Heart right ventricle (tissue), 16 donors: ENCODE measurements around the gene ZBTB44. TPM values are rescaled to one million over a fixed set of nuclear protein-coding genes. Genes with fewer than 3 reads are reported as not detected.

Experiments used
- ATAC-seq, 8 donors: fragments of 200-7000 bp; cut with Tn5 transposase; one replicate each; pipeline ENCODE4 v1.9.1; 2020; ENCODE audit warnings: mild to moderate bottlenecking in 8 of 8, moderate library complexity in 8 of 8, moderate number of reproducible peaks in 1 of 8
- DNase-seq, 2 donors: peaks; one replicate each; pipeline ENCODE4 v3.0.0-alpha.2; 2020
- H3K27ac ChIP-seq, 10 donors: fragments of 200-600 bp; sonication (generic) in 2 of 10; one replicate each; pipeline versions ENCODE4 v1.5.0 to v1.8.0; 2020 to 2022; ENCODE audit warnings: mild to moderate bottlenecking in 3 of 10
- H3K27me3 ChIP-seq, 7 donors: fragments of 200-600 bp; one replicate each; pipeline ENCODE4 v1.8.0; 2021 to 2022; ENCODE audit warnings: mild to moderate bottlenecking in 2 of 7
- H3K36me3 ChIP-seq, 9 donors: fragments of 200-600 bp; sonication (generic) in 1 of 9; one replicate each; pipeline versions ENCODE4 v1.5.0 to v1.8.0; 2020 to 2022; ENCODE audit warnings: mild to moderate bottlenecking in 2 of 9
- H3K4me1 ChIP-seq, 9 donors: fragments of 200-600 bp; sonication (generic) in 1 of 9; one replicate each; pipeline versions ENCODE4 v1.5.0 to v1.8.0; 2020 to 2022; ENCODE audit warnings: mild to moderate bottlenecking in 4 of 9
- H3K4me3 ChIP-seq, 10 donors: fragments of 200-600 bp; sonication (generic) in 2 of 10; one replicate each; pipeline versions ENCODE4 v1.5.0 to v1.8.0; 2020 to 2022; ENCODE audit warnings: mild to moderate bottlenecking in 7 of 10, moderate library complexity in 2 of 10
- H3K9me3 ChIP-seq, 11 donors: fragments of 200-600 bp in 10 of 11; sonication (generic) in 2 of 11; one replicate each; pipeline versions ENCODE4 v1.5.0 to v1.8.0; 2013 to 2022; ENCODE audit warnings: mild to moderate bottlenecking in 2 of 11, control low read depth in 1 of 11, moderate library complexity in 1 of 11
- WGBS, 2 donors: extraction: QIAGEN DNeasy Blood & Tissue Kit; methylation state at CpG; one replicate each; pipeline ENCODE4 v1.1.7; 2013; ENCODE audit warnings: inconsistent platforms in 1 of 2; 5-methylcytosine and 5-hydroxymethylcytosine counted together
- intact Hi-C, 10 donors: fragments of 100-400 bp; cut with DNase I; formaldehyde crosslinking; loops; one replicate each; pipeline versions ENCODE4 v1.11.1 to v1.14.2; 2022
- polyA plus RNA-seq, 2 donors: library from polyadenylated mRNA; stranded (reverse); fragments of 200-250 nt; gene quantifications; one replicate each; pipeline ENCODE4 v1.2.3, GENCODE V29; 2013
- total RNA-seq, 10 donors: library from RNA; stranded (reverse); fragmentation: NEBNext Ultra II Directional in 3 of 10; extraction: Animal tissue kit (Norgen Biotek cat#: 25700) in 3 of 10; gene quantifications; one replicate each; pipeline versions ENCODE4 v1.2.1 to v1.2.4, GENCODE V29; 2021 to 2023
- TF ChIP-seq, protein P1 (sequence below), 9 donors: fragments of 200-600 bp; sonication (generic) in 2 of 9; IDR thresholded peaks; one replicate each; pipeline versions ENCODE4 v1.5.0 to v1.8.0; 2021 to 2022; ENCODE audit warnings: antibody characterized with exemption in 9 of 9, mild to moderate bottlenecking in 5 of 9, moderate library complexity in 1 of 9
- donor health status: Arrhythmogenic right ventricular cardiomyopathy.
- donor health status: ischemic (EF 13 %, LVEDD 7.1; RV severe dilation, severe dysfunction).
- donor health status: healthy with polysubstance abuse.
- donor health status: DM: no; HTN: yes; CAD: no.
- donor health status: DM: no; HTN: no; CAD: no.
- donor health status: ischemic (EF 25% LVEDD 6.9; RV normal size, moderate dysfunction).
- donor health status: ischemic (EF 25% LVEDD 5.7; RV mildly dilated, moderate dysfunction).
- donor health status: healthy.
- donor health status: DM: yes; HTN: yes; CAD: no.
- donor health status: Ischemic cardiomyopathy.
- donor health status: ischemic (EF 35%, LVEDD 5.7; RV mildly dilated, moderate dysfunction).
- donor health status: nonischemic (EF 11% LVEDD 7.7; RV severe dilation, severe dysfunction).
- donor health status: DM: yes; HTN: yes; CAD: no.
- donor health status: PGD.
- donor health status: ischemic (EF 29% LVEDD 5.4; RV normal size, mild dysfunction).
- donor health status: nonischemic (EF 23%, LVEDD 6.1; RV moderate dilation, normal function).

Gene ZBTB44
- total and polyA plus RNA-seq, 12 donors, result 6.8 to 51.6 (median 39.3) TPM

DNA sequence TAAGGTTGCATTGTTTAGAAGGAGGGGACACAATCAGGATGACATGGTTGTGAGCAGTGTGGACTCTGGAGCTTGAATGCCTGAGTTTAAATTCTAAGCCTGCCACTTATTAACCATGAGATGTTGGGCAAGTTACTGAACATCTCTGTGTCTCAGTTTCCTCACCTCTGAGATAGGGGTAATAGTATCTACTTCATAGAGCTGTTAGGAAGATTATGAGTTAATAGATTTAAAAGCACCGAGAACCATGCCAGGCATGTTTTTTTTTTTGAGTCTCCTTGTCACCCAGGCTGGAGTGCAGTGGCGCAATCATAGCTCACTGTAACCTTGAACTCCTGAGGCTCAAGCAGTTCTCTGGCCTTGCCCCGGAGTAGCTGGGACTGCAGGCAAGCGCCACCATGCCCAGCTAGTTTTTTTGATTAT, 121.9 kb downstream of the ZBTB44 start:
- Histone ChIP-seq H3K4me1 (peaks cover 0 to 6% (median 0%) of the 10 kb centered on the region in 9 donors), H3K27me3 (no peaks in the 10 kb centered on the region), H3K9me3 (no peaks in the 10 kb centered on the region), H3K4me3 (no peak overlapping the region), H3K36me3 (peaks cover 0 to 3% (median 0%) of the 10 kb centered on the region in 9 donors), H3K27ac (no peak overlapping the region)
- WGBS, 2 donors, result 56 to 63% methylated on average over 4 of the region's 4 CpGs
- ATAC-seq, result peak in 1 of 8 donors; percentile 33
- TF ChIP-seq, protein P1, sequence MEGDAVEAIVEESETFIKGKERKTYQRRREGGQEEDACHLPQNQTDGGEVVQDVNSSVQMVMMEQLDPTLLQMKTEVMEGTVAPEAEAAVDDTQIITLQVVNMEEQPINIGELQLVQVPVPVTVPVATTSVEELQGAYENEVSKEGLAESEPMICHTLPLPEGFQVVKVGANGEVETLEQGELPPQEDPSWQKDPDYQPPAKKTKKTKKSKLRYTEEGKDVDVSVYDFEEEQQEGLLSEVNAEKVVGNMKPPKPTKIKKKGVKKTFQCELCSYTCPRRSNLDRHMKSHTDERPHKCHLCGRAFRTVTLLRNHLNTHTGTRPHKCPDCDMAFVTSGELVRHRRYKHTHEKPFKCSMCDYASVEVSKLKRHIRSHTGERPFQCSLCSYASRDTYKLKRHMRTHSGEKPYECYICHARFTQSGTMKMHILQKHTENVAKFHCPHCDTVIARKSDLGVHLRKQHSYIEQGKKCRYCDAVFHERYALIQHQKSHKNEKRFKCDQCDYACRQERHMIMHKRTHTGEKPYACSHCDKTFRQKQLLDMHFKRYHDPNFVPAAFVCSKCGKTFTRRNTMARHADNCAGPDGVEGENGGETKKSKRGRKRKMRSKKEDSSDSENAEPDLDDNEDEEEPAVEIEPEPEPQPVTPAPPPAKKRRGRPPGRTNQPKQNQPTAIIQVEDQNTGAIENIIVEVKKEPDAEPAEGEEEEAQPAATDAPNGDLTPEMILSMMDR (IDR thresholded peaks at IDR 0.05), result no peak
- no peak for DNase-seq
- intact Hi-C loops, result no loop called here

DNA sequence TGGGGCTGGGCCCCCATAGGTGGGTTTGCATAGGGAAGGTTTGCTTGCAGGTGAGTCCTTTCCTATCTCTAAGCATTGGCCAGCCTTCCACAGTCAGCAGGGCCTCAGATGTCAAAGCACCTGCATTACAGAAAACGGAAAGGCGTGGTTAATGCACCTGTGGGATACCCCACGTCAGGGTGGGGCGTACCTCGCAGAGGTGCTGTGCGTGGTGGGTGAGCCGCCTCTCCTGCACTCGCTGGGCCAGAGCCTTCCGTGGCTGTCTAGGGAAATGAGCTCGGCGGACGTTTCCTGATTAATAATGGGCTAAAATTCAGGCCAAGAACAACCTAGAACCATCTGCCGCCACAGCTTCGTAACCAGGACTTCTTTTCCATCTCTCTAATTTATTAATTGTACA, 122.8 kb downstream of the ZBTB44 start:
- DNase-seq (no peak), ATAC-seq (no peak)
- intact Hi-C loops, result no loop called here
- Histone ChIP-seq H3K4me1 (peaks cover 0 to 6% (median 0%) of the 10 kb centered on the region in 9 donors), H3K27ac (no peak overlapping the region), H3K36me3 (no peaks in the 10 kb centered on the region), H3K9me3 (no peaks in the 10 kb centered on the region), H3K4me3 (no peak overlapping the region), H3K27me3 (no peaks in the 10 kb centered on the region)
- TF ChIP-seq, protein P1 (IDR thresholded peaks at IDR 0.05), result no peak
- WGBS, 2 donors, result 80 to 84% methylated on average over 14 of the region's 14 CpGs

DNA sequence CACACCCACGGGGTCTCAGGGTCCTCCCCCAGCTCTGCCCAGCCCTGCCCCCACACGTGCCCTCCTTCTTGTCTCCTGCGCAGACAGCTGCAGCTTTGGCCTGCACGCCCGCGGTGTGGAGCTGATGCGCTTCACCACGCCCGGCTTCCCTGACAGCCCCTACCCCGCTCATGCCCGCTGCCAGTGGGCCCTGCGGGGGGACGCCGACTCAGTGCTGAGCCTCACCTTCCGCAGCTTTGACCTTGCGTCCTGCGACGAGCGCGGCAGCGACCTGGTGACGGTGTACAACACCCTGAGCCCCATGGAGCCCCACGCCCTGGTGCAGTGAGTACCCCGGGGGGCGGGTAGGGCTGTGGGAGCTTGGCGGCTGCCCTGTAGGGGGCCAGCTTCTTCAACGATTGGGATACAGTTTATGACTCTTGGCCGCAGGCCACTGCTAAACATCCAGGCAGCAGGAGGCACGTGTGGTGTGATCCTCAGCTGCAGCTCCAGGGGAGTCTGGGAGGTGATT, 124.3 kb downstream of the ZBTB44 start:
- Histone ChIP-seq H3K27me3 (no peaks in the 10 kb centered on the region), H3K4me3 (no peak overlapping the region), H3K36me3 (no peaks in the 10 kb centered on the region), H3K4me1 (peaks cover 0 to 6% (median 0%) of the 10 kb centered on the region in 9 donors), H3K27ac (peak overlapping the region in 1 of 10 donors; percentile 50), H3K9me3 (peaks cover 0 to 2% (median 0%) of the 10 kb centered on the region in 11 donors)
- ATAC-seq (no peak), DNase-seq (no peak)
- TF ChIP-seq, protein P1 (IDR thresholded peaks at IDR 0.05), result no peak
- WGBS, 2 donors, result 92 to 93% methylated on average over 29 of the region's 29 CpGs
- intact Hi-C loops, result no loop called here

DNA sequence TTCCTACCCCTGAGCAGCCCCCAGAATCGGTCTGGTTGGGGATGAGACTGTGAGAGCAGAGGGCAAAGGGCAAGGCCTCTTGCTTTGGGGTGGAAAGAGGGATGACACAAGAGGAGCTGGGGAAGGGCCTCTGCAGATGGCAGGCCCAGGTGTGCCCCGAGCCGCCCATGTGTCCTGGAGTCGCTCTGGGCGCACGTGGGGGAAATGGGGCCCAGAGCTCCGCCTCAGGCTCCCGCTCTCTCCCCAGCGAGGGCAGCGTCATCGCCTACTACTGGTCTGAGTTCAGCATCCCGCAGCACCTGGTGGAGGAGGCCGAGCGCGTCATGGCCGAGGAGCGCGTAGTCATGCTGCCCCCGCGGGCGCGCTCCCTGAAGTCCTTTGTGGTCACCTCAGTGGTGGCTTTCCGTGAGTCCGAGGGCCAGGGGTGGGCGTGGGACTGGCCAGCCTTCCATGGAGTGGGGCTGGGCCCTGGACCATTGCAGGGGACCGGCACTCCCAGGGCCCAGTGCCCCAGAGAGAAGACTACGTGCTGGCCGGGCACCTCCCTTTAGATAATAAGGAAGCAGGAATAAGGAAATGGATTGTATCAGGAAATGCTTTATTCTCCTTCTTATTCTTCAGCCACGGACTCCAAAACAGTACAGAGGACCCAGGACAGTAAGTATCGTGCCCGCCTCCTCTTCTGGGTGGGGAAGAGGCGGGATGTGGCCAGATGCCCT, 125.1 kb downstream of the ZBTB44 start:
- peaks cover 0 to 6% (median 0%) of the 10 kb centered on the region in 9 donors for H3K4me1 ChIP-seq
- DNase-seq, result no peak
- ATAC-seq, result peak in 1 of 8 donors; percentile 18
- 89 to 92% methylated on average over 32 of the region's 32 CpGs for WGBS, 2 donors
- H3K27me3 ChIP-seq, result no peaks in the 10 kb centered on the region
- TF ChIP-seq, protein P1 (IDR thresholded peaks at IDR 0.05), result no peak
- H3K27ac ChIP-seq, result peak overlapping the region in 1 of 10 donors; percentile 50
- intact Hi-C loops, result no loop called here
- no peaks in the 10 kb centered on the region for H3K36me3 ChIP-seq
- no peak overlapping the region for H3K4me3 ChIP-seq
- peaks cover 0 to 4% (median 0%) of the 10 kb centered on the region in 11 donors for H3K9me3 ChIP-seq
